Measurements from ENCODE around the gene YIPF1. TPM values are rescaled to one million over a fixed set of nuclear protein-coding genes. Genes with fewer than 3 reads are reported as not detected.

YIPF1 gene
- polyA plus RNA-seq, 1 of the 3 experiments (the other 2 are of a cell fraction): 23.1 TPM

DNA sequence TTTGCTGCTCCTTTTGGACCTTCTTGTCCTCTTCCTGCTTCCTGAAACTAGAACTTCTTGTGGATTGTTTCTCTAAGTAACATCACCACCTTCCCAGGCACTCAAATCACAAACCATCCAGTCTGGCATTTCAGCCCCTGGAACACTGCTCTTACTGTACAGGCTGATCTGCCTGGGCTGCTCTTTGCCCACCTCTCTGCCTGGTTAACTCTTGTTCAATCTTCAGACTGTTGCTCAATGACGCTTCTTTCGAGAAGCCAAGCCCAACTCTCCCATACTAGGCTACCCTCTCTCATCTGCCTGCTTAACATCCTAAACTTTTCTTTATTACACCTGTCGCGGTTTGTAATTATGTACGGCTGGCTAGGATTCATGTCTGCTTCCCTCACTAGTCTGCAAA, 5.0 kb upstream of the YIPF1 start:
- Histone ChIP-seq H3K4me2 (no peak overlapping the region), H3F3A (replicated peaks; ENCODE audit: insufficient read depth) (peaks cover 4% of the 10 kb centered on the region), H3K4me3 (ENCODE audit: low read depth in 2 of 2, low read length in 1 of 2) (no peak overlapping the region), H3K9me3 (no peaks in the 10 kb centered on the region), H2AFZ (ENCODE audit: low read depth) (no peak overlapping the region), H3K36me3 (replicated peaks in 1 of 2; ENCODE audit: control insufficient read depth in 1 of 2, insufficient read depth in 2 of 2, low read length in 1 of 2) (no peaks in the 10 kb centered on the region), H3K27ac (ENCODE audit: low read depth in 2 of 2, low read length in 1 of 2) (no peak overlapping the region), H3K27me3 (ENCODE audit: insufficient read depth) (no peaks in the 10 kb centered on the region), H3K4me1 (ENCODE audit: control insufficient read depth in 1 of 2, insufficient read depth in 2 of 2, low read depth in 1 of 2, low read length in 1 of 2) (peaks cover 0 to 2% of the 10 kb centered on the region in 2 experiments; a peak in 1 of 4 replicates), H3K9ac (no peak overlapping the region), H3K79me2 (ENCODE audit: insufficient read depth) (no peaks in the 10 kb centered on the region), H4K20me1 (ENCODE audit: insufficient read depth) (no peaks in the 10 kb centered on the region), H3K9me2 (no peaks in the 10 kb centered on the region)
- DNase-seq: no peak
- no peak for TF ChIP-seq ELF1 (IDR thresholded peaks at IDR 0.05)
- no peak for TF ChIP-seq FOXJ3 (CRISPR knock-in tag; IDR thresholded peaks at IDR 0.05)
- TF ChIP-seq, protein P1, sequence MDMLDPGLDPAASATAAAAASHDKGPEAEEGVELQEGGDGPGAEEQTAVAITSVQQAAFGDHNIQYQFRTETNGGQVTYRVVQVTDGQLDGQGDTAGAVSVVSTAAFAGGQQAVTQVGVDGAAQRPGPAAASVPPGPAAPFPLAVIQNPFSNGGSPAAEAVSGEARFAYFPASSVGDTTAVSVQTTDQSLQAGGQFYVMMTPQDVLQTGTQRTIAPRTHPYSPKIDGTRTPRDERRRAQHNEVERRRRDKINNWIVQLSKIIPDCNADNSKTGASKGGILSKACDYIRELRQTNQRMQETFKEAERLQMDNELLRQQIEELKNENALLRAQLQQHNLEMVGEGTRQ (IDR thresholded peaks at IDR 0.05; ENCODE audit: borderline replicate concordance, low read depth, low read length): no peak
- TF ChIP-seq, protein P2, sequence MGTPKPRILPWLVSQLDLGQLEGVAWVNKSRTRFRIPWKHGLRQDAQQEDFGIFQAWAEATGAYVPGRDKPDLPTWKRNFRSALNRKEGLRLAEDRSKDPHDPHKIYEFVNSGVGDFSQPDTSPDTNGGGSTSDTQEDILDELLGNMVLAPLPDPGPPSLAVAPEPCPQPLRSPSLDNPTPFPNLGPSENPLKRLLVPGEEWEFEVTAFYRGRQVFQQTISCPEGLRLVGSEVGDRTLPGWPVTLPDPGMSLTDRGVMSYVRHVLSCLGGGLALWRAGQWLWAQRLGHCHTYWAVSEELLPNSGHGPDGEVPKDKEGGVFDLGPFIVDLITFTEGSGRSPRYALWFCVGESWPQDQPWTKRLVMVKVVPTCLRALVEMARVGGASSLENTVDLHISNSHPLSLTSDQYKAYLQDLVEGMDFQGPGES (IDR thresholded peaks at IDR 0.05; ENCODE audit: low read depth, low read length): no peak
- no peak for TF ChIP-seq RFX5 (IDR thresholded peaks at IDR 0.05; ENCODE audit: low read length)
- no peak for TF ChIP-seq YY1 (IDR thresholded peaks at IDR 0.05; ENCODE audit: low read depth)
- no peak for TF ChIP-seq CHD2 (IDR thresholded peaks at IDR 0.05; ENCODE audit: low read length, partially characterized antibody)
- TF ChIP-seq TCF12 (IDR thresholded peaks at IDR 0.05): no peak
- TF ChIP-seq NFIC (IDR thresholded peaks at IDR 0.05; ENCODE audit: borderline replicate concordance): no peak
- TF ChIP-seq, protein P3, sequence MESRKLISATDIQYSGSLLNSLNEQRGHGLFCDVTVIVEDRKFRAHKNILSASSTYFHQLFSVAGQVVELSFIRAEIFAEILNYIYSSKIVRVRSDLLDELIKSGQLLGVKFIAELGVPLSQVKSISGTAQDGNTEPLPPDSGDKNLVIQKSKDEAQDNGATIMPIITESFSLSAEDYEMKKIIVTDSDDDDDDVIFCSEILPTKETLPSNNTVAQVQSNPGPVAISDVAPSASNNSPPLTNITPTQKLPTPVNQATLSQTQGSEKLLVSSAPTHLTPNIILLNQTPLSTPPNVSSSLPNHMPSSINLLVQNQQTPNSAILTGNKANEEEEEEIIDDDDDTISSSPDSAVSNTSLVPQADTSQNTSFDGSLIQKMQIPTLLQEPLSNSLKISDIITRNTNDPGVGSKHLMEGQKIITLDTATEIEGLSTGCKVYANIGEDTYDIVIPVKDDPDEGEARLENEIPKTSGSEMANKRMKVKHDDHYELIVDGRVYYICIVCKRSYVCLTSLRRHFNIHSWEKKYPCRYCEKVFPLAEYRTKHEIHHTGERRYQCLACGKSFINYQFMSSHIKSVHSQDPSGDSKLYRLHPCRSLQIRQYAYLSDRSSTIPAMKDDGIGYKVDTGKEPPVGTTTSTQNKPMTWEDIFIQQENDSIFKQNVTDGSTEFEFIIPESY (IDR thresholded peaks at IDR 0.05; ENCODE audit: borderline replicate concordance, low read depth): no peak
- 95% methylated on average over 5 of the region's 5 CpGs for WGBS (ENCODE audit: low lambda C conversion rate)
- ChIA-PET POLR2A (no interaction called here), CTCF (interaction anchor here (7.4 kb wide), 1 partner anchor 16 kb away, joined by 38 read pairs; no protein-coding TSS in a partner anchor)

DNA sequence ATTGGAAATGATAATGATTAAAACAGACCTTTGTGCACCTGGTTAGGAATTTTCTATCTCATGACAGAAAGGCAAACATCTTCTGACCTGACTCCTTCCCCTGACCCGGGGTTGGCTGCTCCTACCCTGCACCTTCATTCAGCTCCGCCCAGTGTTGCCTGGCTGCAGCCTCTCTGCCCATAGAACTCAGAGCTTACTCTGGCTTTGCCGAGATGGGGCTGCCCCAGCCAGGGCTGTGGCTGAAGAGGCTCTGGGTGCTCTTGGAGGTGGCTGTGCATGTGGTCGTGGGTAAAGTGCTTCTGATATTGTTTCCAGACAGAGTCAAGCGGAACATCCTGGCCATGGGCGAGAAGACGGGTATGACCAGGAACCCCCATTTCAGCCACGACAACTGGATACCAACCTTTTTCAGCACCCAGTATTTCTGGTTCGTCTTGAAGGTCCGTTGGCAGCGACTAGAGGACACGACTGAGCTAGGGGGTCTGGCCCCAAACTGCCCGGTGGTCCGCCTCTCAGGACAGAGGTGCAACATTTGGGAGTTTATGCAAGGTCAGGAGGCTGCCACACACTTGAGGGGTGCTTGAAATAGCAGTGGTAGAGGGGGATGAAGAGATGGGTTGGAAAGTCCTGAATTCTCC, 4.5 kb upstream of the YIPF1 start, which contains the start of gene DIO1:
TSS of gene DIO1 (plus strand) at position 189 of the 638 bp plus-strand sequence. CDS start at position 213, 24 bp downstream.
- 85% methylated on average over 13 of the region's 14 CpGs for WGBS (ENCODE audit: low lambda C conversion rate)
- no peak for DNase-seq
- no peak within 1 kb of the TSS for H2AFZ ChIP-seq (ENCODE audit: low read depth)
- TF ChIP-seq FOXJ3 (CRISPR knock-in tag; IDR thresholded peaks at IDR 0.05) (no peak), TAF1 (IDR thresholded peaks at IDR 0.05; ENCODE audit: borderline replicate concordance, low read depth, low read length) (no peak), GATA2 (CRISPR knock-in tag; IDR thresholded peaks at IDR 0.05) (no peak), POLR2AphosphoS5 (IDR thresholded peaks at IDR 0.05; ENCODE audit: low read depth, low read length) (no peak)
- peaks cover 4% of the 10 kb centered on the region for H3F3A ChIP-seq (replicated peaks; ENCODE audit: insufficient read depth)
- H3K79me2 ChIP-seq (ENCODE audit: insufficient read depth): no peaks in the 10 kb centered on the region
- H3K4me3 ChIP-seq (ENCODE audit: low read depth in 2 of 2, low read length in 1 of 2): no peak within 1 kb of the TSS
- no peaks in the 10 kb centered on the region for H4K20me1 ChIP-seq (ENCODE audit: insufficient read depth)
- H3K9me2 ChIP-seq: no peaks in the 10 kb centered on the region
- no peaks in the 10 kb centered on the region for H3K9me3 ChIP-seq
- H3K27me3 ChIP-seq (ENCODE audit: insufficient read depth): no peaks in the 10 kb centered on the region
- ChIA-PET CTCF (interaction anchor here (1.1 to 7.4 kb wide), 2 partner anchors 16 to 35 kb away, joined by 3 to 38 read pairs; no protein-coding TSS in a partner anchor), POLR2A (no interaction called here)
- no peaks in the 10 kb centered on the region for H3K36me3 ChIP-seq (replicated peaks in 1 of 2; ENCODE audit: control insufficient read depth in 1 of 2, insufficient read depth in 2 of 2, low read length in 1 of 2)
- no peak within 1 kb of the TSS for H3K4me2 ChIP-seq
- no peak within 1 kb of the TSS for H3K9ac ChIP-seq
- peaks cover 0 to 4% of the 10 kb centered on the region in 2 experiments; a peak in 2 of 4 replicates for H3K4me1 ChIP-seq (ENCODE audit: control insufficient read depth in 1 of 2, insufficient read depth in 2 of 2, low read depth in 1 of 2, low read length in 1 of 2)
- no peak within 1 kb of the TSS for H3K27ac ChIP-seq (ENCODE audit: low read depth in 2 of 2, low read length in 1 of 2)
